Smooth muscle cell (in vitro differentiated cells): ENCODE results near the gene IGLL1. TPM values are rescaled to one million over a fixed set of nuclear protein-coding genes. Genes with fewer than 3 reads are reported as not detected.
"Not testable (repeated sequence)": the region's sequence is repeated elsewhere in the genome, so short reads cannot be mapped to it uniquely, and the experiment has no call there.

Experiments
- DNase-seq: peaks from one replicate; lab custom pipeline; 2025; ENCODE audit not compliant: unreplicated experiment; lab: John Stamatoyannopoulos, UW
- H2AFZ ChIP-seq: fragments of 200-600 bp; sonication (generic); 2 replicates; pipeline ENCODE4 v1.6.0; 2016; ENCODE audit warnings: antibody characterized with exemption, low read depth, mild to moderate bottlenecking
- H3F3A ChIP-seq: fragments of 200-600 bp; sonication (generic); 2 replicates; pipeline ENCODE4 v1.6.0; 2017; ENCODE audit warnings: antibody characterized with exemption, low read depth
- H3K27ac ChIP-seq: fragments of 200-600 bp; sonication (generic); 2 replicates; pipeline ENCODE4 v1.5.1; 2016; ENCODE audit warnings: low read depth, mild to moderate bottlenecking
- H3K27me3 ChIP-seq: fragments of 200-600 bp; sonication (generic); 2 replicates; pipeline ENCODE4 v1.6.1; 2016; ENCODE audit warnings: low read depth, mild to moderate bottlenecking
- H3K36me3 ChIP-seq: fragments of 200-600 bp; sonication (generic); 2 replicates; pipeline ENCODE4 v1.5.1; 2016; ENCODE audit warnings: low read depth
- H3K4me1 ChIP-seq: fragments of 200-600 bp; sonication (generic); 2 replicates; pipeline ENCODE4 v1.5.1; 2016; ENCODE audit warnings: low read depth
- H3K4me2 ChIP-seq: fragments of 200-600 bp; sonication (generic); 2 replicates; pipeline ENCODE4 v1.6.0; 2016; ENCODE audit warnings: mild to moderate bottlenecking
- H3K4me3 ChIP-seq: fragments of 200-600 bp; sonication (generic); 2 replicates; pipeline ENCODE4 v1.5.1; 2016; ENCODE audit warnings: mild to moderate bottlenecking
- H3K79me2 ChIP-seq: fragments of 200-600 bp; sonication (generic); 2 replicates; pipeline ENCODE4 v1.6.0; 2016; ENCODE audit warnings: low read depth, mild to moderate bottlenecking
- H3K9ac ChIP-seq: fragments of 200-600 bp; sonication (generic); 2 replicates; pipeline ENCODE4 v1.6.0; 2016; ENCODE audit warnings: low read depth
- H3K9me3 ChIP-seq: fragments of 200-600 bp; sonication (generic); replicated peaks from 2 replicates; pipeline ENCODE4 v1.5.1; 2016; ENCODE audit warnings: low read depth
- H4K20me1 ChIP-seq: fragments of 200-600 bp; sonication (generic); 2 replicates; pipeline ENCODE4 v1.6.0; 2016; ENCODE audit warnings: low read depth
- WGBS: methylation state at CpG from one replicate; pipeline ENCODE4 v1.1.7; 2016; ENCODE audit warnings: low lambda C conversion rate; 5-methylcytosine and 5-hydroxymethylcytosine counted together
- polyA plus RNA-seq: library from polyadenylated mRNA; unstranded; fragments of >200 nt; fragmentation: Nextera tagmentation; extraction: Ambion mirVana; gene quantifications from 2 replicates; pipeline ENCODE4 v1.2.1, GENCODE V29; 2016
- total RNA-seq: library from RNA; depleted of rRNA; stranded (reverse); fragments of >200 nt; gene quantifications from 2 replicates; pipeline ENCODE4 v1.2.3, GENCODE V29; 2014
- TF ChIP-seq, protein P1 (sequence below): fragments of 200-600 bp; sonication (generic); IDR thresholded peaks from 2 replicates; pipeline ENCODE4 v1.5.1; 2017; ENCODE audit warnings: borderline replicate concordance, mild to moderate bottlenecking, antibody characterized with exemption; ENCODE audit not compliant: insufficient read depth, poor library complexity, severe bottlenecking

IGLL1 gene
- total and polyA plus RNA-seq, 2 experiments from 2014 or later = not detected

DNA sequence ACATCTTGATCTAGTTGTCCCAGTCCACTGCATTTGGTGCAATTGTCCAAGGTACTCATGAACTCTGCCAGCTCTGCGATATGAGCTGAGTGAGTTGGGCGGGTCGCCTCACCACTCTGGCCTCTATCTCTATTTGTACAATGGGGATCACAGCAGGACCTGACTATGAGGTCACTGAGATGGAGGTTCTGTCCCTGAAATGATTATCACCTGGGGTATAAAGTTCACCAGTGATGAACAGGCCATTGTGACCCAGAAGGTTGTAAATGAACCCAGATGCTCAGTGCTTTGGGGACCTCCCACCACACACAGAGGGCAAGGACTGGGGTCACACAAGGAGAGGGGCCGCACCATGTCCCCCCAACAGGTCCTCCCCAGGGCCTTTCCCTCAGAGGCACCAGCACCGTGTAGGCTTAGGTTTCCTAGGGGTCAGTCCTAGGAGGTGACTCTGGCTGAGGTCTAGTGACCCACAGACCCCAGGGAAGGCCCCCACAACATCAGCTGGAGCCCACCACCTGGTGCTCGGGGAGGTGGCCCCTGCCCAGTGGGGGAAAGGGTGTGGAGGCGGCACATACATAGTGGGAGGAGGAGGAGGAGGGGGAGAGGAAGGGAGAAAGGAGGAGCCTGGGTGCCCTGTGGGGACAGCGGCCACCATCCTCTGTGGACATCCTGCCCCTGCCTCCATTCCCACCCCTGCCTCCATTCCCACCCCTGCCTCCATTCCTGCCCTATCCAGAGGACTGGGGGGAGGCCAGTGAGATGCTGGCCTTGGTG, 25.0 kb upstream of the IGLL1 start:
- Histone ChIP-seq H3K4me2 (no peak overlapping the region), H3K27ac (no peak overlapping the region), H3F3A (no peaks in the 10 kb centered on the region), H3K4me1 (no peaks in the 10 kb centered on the region), H3K79me2 (no peaks in the 10 kb centered on the region), H2AFZ (no peak overlapping the region), H3K9ac (no peak overlapping the region), H4K20me1 (no peaks in the 10 kb centered on the region), H3K27me3 (peaks cover 16% of the 10 kb centered on the region), H3K9me3 (no peaks in the 10 kb centered on the region), H3K36me3 (no peaks in the 10 kb centered on the region), H3K4me3 (no peak overlapping the region)
- TF ChIP-seq, protein P1, sequence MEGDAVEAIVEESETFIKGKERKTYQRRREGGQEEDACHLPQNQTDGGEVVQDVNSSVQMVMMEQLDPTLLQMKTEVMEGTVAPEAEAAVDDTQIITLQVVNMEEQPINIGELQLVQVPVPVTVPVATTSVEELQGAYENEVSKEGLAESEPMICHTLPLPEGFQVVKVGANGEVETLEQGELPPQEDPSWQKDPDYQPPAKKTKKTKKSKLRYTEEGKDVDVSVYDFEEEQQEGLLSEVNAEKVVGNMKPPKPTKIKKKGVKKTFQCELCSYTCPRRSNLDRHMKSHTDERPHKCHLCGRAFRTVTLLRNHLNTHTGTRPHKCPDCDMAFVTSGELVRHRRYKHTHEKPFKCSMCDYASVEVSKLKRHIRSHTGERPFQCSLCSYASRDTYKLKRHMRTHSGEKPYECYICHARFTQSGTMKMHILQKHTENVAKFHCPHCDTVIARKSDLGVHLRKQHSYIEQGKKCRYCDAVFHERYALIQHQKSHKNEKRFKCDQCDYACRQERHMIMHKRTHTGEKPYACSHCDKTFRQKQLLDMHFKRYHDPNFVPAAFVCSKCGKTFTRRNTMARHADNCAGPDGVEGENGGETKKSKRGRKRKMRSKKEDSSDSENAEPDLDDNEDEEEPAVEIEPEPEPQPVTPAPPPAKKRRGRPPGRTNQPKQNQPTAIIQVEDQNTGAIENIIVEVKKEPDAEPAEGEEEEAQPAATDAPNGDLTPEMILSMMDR = no peak
- 87% methylated on average over 8 of the region's 8 CpGs for WGBS
- no peak for DNase-seq

DNA sequence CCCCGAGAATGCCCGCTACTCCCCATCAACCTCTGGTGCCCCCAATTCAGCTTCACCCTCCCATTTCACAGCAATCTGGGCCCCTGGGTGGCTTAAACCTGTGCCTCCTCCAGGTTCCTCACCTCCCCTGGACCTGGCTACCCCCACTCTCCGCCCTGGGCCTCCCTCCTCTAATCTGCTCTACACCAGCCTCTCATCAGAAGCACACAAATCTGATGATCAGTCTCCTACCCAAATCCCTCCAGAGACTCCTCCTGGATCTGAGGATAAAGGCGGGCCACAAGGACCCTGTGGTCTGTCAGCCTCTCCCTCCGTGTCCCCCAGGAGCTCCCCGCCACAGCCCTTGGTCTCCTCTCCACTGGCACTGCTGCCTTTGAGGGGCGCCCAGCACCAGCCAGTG, 23.2 kb upstream of the IGLL1 start:
- Histone ChIP-seq H3F3A (no peaks in the 10 kb centered on the region), H3K4me2 (no peak overlapping the region), H3K4me1 (no peaks in the 10 kb centered on the region), H3K9me3 (no peaks in the 10 kb centered on the region), H3K4me3 (no peak overlapping the region), H3K27ac (no peak overlapping the region), H2AFZ (no peak overlapping the region), H4K20me1 (no peaks in the 10 kb centered on the region), H3K36me3 (no peaks in the 10 kb centered on the region), H3K79me2 (no peaks in the 10 kb centered on the region), H3K27me3 (peaks cover 16% of the 10 kb centered on the region), H3K9ac (no peak overlapping the region)
- TF ChIP-seq, protein P1 = no peak
- 87% methylated on average over 7 of the region's 7 CpGs for WGBS
- DNase-seq = no peak

DNA sequence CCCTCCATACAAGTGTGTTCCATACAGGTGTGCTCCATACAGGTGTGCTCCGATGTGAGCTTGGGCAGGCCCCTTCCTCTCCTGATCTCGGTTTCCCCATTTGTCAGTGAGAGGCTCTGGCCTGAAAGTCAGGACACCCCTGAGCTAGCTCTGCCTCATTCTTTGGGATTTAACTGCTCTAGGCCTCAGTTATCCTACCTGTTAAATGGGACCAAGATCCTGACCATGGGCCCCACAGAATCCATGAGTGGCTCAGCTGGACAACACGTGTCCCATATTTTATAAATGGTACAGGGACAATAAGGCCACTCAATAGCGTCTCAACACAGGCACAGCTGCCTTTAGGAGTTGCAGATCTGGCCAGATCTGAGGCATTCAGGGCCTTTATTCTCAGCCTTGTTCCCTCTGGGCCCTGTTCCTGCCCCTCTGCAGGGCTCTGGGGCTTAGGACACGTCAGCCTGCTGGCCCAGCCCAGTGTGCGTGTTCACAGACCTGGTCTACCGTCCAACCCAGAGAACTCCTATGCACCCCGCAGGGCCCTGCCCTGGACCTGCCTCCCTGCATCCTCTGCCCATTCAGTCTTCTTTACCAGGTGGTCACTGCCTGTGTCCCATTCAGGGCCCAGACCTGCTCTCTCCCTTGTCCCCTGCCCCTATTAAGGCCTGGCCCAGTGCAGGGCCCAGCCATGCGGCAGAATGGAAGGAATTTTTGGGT, 18.9 kb upstream of the IGLL1 start:
- Histone ChIP-seq H3K27me3 (peaks cover 10% of the 10 kb centered on the region), H3K36me3 (no peaks in the 10 kb centered on the region), H2AFZ (no peak overlapping the region), H4K20me1 (no peaks in the 10 kb centered on the region), H3K27ac (no peak overlapping the region), H3K4me1 (no peaks in the 10 kb centered on the region), H3K4me2 (no peak overlapping the region), H3K9me3 (no peaks in the 10 kb centered on the region), H3F3A (no peaks in the 10 kb centered on the region), H3K9ac (no peak overlapping the region), H3K4me3 (no peak overlapping the region), H3K79me2 (no peaks in the 10 kb centered on the region)
- TF ChIP-seq, protein P1 = no peak
- 90% methylated on average over 9 of the region's 9 CpGs for WGBS
- no peak for DNase-seq

DNA sequence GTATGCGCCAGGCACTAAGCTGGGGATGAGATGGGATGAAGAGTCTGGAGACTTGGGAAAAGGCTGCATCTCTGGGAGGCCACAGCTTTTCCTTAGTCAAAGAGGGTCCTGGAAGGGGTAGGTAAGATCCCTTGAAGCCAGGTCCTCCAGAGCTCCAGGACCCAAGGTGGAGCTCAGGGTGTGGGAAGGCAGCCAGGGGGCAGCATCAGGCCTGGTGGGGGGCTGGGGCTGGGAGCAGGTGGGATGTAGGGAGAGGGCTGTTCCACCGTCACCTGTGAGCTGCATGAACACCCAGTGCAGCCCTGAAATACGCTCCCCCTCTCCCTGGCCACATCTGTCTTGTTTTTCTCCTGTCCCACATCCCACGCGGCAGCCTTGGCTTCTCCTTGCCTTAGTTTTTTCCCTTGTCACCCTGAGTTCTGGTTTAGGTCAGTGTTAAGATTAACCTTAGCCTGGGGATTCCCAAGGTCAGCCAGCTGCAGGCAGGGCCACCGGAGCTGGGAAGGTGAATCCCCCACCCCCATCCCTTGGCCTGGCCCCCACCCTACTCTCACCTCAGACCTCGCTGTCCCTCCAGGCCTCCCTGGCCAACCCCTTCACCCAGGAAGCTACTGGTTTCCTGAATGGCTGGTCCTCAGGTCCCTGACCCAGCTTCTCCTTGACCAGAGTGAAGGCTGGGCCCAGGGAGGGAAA, 17.6 kb upstream of the IGLL1 start:
- H2AFZ ChIP-seq, H3F3A ChIP-seq, H3K4me1 ChIP-seq, H3K36me3 ChIP-seq, H3K9ac ChIP-seq, H3K27ac ChIP-seq, H3K27me3 ChIP-seq, DNase-seq, H3K4me2 ChIP-seq, H4K20me1 ChIP-seq, H3K9me3 ChIP-seq, H3K4me3 ChIP-seq, H3K79me2 ChIP-seq: not testable (repeated sequence)
- 65% methylated on average over 5 of the region's 7 CpGs for WGBS

DNA sequence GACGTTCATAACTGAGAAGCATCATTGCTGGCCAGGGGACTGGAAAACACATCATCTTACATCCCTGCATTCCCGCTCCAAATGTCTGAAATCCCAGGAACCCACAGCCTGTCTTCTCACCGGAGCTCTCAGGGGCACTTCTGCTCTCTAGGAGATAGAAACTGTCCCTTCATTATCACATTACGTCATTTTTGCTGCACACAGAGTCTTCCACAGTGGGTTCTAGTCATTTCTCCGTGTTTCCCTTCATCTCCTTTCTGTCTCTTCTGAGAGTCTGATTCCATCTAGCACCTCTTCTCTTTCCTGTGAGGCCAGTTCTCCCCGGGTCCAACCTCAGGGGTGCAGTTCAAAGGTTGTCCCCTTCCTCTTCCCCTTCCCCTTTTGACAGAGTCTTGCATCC, 15.8 kb upstream of the IGLL1 start:
- H3K9ac ChIP-seq, H3K36me3 ChIP-seq, H3K4me1 ChIP-seq, H2AFZ ChIP-seq, H3K27me3 ChIP-seq, H3K9me3 ChIP-seq, H4K20me1 ChIP-seq, DNase-seq, H3K4me3 ChIP-seq, H3F3A ChIP-seq, H3K4me2 ChIP-seq, H3K79me2 ChIP-seq, H3K27ac ChIP-seq: not testable (repeated sequence)
- 62% methylated on average over 6 of the region's 6 CpGs for WGBS
